HG03196 (cell line): ENCODE measurements around the gene CDH12.
"Not testable (repeated sequence)": the region's sequence is repeated elsewhere in the genome, so short reads cannot be mapped to it uniquely, and the experiment has no call there.

ENCODE experiments used
- ATAC-seq: cut with Tn5 transposase; IDR thresholded peaks from one replicate; pipeline ENCODE4 v1.9.1; 2021; ENCODE audit not compliant: unreplicated experiment

The CDH12 gene

GRCh38 chr5:22852807-22853660, at the start of gene CDH12:
Gene CDH12, minus strand, starts transcription at chr5:22853344.
- ATAC-seq = no peak

GRCh38 chr5:22901885-22902284, 48.7 kb upstream of the CDH12 start:
- no peak for ATAC-seq

GRCh38 chr5:22900801-22901310, 47.7 kb upstream of the CDH12 start:
- ATAC-seq = no peak

- no peak for ATAC-seq
Measured at GRCh38 chr5:22899341-22899740, 46.2 kb upstream of the CDH12 start.

GRCh38 chr5:22896152-22896551, 43.0 kb upstream of the CDH12 start:
- no peak for ATAC-seq

- ATAC-seq = no peak
Measured at GRCh38 chr5:22892441-22892840, 39.3 kb upstream of the CDH12 start.

- ATAC-seq = no peak
Measured at GRCh38 chr5:22889720-22890119, 36.6 kb upstream of the CDH12 start.

- no peak for ATAC-seq
Measured at GRCh38 chr5:22887566-22887965, 34.4 kb upstream of the CDH12 start.

GRCh38 chr5:22858911-22859310, 5.8 kb upstream of the CDH12 start:
- ATAC-seq = not testable (repeated sequence)

- ATAC-seq = no peak
Measured at GRCh38 chr5:22855824-22856223, 2.7 kb upstream of the CDH12 start.

GRCh38 chr5:22850981-22851380, 2.2 kb downstream of the CDH12 start:
- no peak for ATAC-seq

GRCh38 chr5:22846693-22847092, 6.5 kb downstream of the CDH12 start:
- no peak for ATAC-seq

GRCh38 chr5:22844636-22845035, 8.5 kb downstream of the CDH12 start:
- ATAC-seq = no peak

GRCh38 chr5:22844155-22844554, 9.0 kb downstream of the CDH12 start:
- ATAC-seq = no peak

GRCh38 chr5:22842574-22842973, 10.6 kb downstream of the CDH12 start:
- no peak for ATAC-seq

GRCh38 chr5:22837803-22838202, 15.3 kb downstream of the CDH12 start:
- no peak for ATAC-seq

GRCh38 chr5:22835686-22836085, 17.5 kb downstream of the CDH12 start:
- ATAC-seq = no peak

- no peak for ATAC-seq
Measured at GRCh38 chr5:22793463-22793862, 59.7 kb downstream of the CDH12 start.

GRCh38 chr5:22787807-22788206, 65.3 kb downstream of the CDH12 start:
- ATAC-seq = no peak

GRCh38 chr5:22787398-22787797, 65.7 kb downstream of the CDH12 start:
- ATAC-seq = no peak

- ATAC-seq = no peak
Measured at GRCh38 chr5:22780756-22781155, 72.4 kb downstream of the CDH12 start.

- ATAC-seq = no peak
Measured at GRCh38 chr5:22779499-22779898, 73.6 kb downstream of the CDH12 start.

- ATAC-seq = no peak
Measured at GRCh38 chr5:22776285-22776684, 76.9 kb downstream of the CDH12 start.
